GM12892 (cell line): ENCODE measurements around the gene TMCO4.

Source experiments
- DNase-seq: peaks from one replicate; pipeline ENCODE4 v3.0.0; 2011; ENCODE audit not compliant: insufficient read length
- FAIRE-seq: peaks from 2 replicates; lab custom pipeline; 2011; peaks lifted over from hg19 to GRCh38; lab: Jason Lieb, UNC
- POLR2A ChIP-seq: IDR thresholded peaks from 2 replicates; pipeline ENCODE4 v1.6.1; 2011; ENCODE audit warnings: low read depth, low read length, control low read depth
- POLR2AphosphoS5 ChIP-seq: IDR thresholded peaks from 2 replicates; pipeline ENCODE4 v1.6.1; 2011; ENCODE audit warnings: low read depth, low read length, control low read depth
- TAF1 ChIP-seq: IDR thresholded peaks from 2 replicates; pipeline ENCODE4 v1.6.1; 2011; ENCODE audit warnings: low read depth, mild to moderate bottlenecking, control low read depth, low read length, borderline replicate concordance

Gene TMCO4

DNA sequence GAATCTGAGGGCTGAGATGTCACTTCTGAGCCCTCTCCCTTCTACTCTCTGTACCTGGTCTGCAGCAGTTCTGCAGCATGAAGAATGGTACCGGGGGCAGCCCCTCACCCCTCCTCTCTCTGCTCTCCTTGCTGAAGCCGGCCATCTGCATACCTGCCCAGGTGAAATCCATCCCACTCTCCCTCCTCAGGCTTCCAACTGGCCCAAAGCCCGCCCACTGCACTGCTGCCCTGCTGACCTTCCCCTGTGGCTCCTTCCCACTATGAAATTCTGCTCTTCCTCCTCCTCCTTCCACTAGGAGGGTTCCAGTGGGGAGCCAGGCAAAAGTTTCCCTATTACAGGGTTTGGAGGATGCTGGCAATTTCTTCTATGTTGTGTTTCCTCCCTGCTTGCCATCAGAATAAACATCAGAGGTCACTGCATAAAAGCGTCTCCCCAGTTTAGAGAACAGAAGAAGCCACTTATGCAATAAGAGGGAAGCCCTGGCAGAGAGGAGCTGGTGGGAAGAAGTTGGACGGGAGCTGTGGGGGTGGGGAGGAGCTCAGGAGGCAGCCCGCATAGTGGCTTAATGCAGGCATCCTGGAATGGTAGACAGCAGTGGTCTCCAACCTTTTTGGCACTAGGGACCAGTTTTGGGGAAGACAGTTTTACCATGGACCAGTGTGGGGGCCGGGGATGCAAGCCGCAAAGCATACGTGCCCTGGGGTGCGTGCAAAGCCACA lies 30.3 kb downstream of the TMCO4 start:
- FAIRE-seq (no peak), DNase-seq (no peak)
- TF ChIP-seq POLR2A, result no peak
- TF ChIP-seq TAF1, result no peak
- TF ChIP-seq POLR2AphosphoS5, result no peak

DNA sequence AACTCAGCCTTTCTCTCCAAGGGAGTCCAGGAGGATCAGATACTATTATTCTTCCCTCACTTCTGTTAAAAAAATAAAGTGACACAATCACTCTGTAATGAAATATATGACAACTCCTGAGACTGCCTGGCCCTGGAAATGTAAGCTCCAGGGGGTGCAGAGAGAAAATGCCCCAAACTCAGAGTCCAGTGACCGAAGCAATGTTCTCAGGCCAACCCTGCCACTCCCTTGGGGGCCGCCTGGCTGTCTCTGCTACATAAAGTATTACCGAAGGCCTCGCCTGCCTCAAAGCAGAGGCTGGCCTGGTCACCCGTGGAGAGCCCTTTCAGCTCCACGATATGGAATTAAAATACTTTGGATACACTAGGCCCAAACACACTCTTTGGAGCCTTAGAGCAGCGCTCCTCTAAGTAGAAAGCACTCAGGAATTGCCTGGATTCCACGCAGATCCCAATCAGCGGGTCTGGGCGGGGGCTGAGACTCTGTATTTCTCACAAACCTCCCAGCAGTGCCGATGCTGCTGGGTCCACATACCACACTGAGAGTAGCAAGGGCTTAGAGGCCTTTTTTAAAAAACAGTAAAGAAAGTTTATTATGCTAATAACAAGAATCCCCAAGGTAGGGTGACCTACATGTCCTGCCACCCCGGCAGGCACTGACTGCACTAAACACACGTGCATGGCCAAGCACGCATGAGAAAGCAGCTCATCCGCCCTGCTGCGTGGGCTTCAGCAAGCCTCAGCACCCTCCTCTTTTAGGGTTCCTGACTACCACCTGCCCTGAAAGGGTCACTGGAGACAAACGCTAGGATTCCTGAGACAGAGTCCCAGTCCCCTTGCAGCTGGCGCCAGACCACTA lies 31.1 kb downstream of the TMCO4 start:
- DNase-seq, result no peak
- TF ChIP-seq POLR2AphosphoS5 (no peak), TAF1 (no peak), POLR2A (no peak)
- FAIRE-seq, result no peak

DNA sequence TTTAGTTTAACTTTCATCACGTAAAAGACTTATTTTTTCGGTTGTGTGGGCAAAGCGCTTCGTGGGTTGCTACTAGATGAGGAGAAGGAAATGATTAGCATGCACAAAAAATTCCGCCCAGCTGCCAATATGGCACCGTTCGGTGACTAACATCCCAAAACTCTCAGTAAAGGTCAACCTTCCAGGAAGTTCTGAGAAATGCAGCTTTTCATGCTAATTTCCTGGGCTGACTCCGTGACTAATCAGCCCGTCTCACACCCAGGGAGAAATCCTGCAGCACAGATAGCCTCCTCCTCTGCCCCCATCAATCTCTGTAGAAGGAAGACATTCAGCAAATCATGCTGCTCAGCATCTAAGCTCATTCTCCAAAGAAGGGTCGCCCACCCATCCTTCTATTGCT lies 34.1 kb downstream of the TMCO4 start:
- FAIRE-seq, result no peak
- DNase-seq, result no peak
- TF ChIP-seq TAF1 (no peak), POLR2A (no peak), POLR2AphosphoS5 (no peak)

DNA sequence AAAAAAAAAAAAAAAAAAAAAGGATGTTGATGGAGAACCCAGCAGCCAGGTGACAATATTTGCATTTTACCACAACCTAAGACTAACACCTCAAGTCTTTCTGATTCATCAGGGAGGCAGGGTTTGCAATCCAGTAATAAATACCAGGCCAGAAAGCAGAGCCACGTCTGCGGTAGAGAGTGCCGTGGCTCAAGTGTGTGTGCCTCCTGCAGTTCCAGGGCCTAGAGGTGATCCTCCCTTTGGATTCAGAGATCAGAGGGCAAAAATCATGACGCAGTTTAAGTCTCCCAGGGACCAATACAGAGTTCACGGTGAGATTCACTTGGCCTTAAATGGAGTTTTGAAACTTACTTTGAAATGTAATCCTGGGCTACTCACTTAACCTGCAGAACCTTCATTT lies 34.9 kb downstream of the TMCO4 start:
- FAIRE-seq, result no peak
- DNase-seq, result no peak
- TF ChIP-seq TAF1, result no peak
- TF ChIP-seq POLR2AphosphoS5, result no peak
- TF ChIP-seq POLR2A, result no peak

DNA sequence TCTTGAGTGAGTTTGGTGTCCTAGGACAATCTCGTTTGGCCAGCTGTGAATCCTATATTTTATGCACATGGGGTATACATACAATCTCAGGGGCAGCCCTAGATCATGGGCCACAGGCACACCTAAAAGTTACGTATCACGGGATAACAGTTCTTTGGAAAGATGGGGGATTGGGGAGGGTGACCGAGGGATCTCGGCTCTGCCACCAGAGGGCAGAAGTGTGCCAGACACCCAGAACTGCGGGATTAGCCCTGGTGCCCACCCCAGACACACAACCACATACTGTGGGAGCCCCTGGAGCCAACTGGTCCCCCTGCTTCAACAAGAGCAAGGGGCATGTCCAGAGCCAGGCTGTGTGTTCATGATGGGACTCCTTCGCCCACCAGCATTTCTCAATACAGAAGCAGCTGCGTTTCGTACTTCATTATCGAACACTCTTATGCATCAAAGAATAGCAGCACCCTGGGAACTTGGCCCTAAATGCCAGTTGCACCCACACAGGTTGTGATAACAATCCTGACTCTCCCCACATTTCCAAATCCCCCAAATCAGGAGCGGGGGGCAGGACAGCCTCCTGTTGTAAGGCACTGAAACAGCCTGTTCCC lies 37.4 kb downstream of the TMCO4 start:
- TF ChIP-seq POLR2AphosphoS5, result no peak
- DNase-seq, result peak; percentile 38
- no peak for FAIRE-seq

DNA sequence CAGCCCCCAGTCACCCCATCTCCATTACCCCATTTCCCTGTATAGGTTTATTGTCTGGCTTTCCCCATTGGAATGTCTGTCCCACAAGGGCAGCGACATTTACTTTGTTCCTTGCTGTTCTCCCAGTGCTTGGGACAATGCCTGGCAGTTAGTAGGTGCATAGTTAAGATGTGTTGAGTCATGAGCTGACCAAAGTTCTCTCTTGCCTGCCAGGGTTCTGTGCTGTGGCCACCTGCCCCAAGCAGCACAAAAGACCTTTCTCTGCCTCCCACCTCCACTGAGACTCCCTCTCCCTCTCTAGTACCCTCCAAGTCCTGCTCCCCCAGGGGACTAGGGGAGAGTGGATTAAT lies 40.0 kb downstream of the TMCO4 start:
- no peak for DNase-seq
- no peak for TF ChIP-seq POLR2A
- FAIRE-seq, result no peak

DNA sequence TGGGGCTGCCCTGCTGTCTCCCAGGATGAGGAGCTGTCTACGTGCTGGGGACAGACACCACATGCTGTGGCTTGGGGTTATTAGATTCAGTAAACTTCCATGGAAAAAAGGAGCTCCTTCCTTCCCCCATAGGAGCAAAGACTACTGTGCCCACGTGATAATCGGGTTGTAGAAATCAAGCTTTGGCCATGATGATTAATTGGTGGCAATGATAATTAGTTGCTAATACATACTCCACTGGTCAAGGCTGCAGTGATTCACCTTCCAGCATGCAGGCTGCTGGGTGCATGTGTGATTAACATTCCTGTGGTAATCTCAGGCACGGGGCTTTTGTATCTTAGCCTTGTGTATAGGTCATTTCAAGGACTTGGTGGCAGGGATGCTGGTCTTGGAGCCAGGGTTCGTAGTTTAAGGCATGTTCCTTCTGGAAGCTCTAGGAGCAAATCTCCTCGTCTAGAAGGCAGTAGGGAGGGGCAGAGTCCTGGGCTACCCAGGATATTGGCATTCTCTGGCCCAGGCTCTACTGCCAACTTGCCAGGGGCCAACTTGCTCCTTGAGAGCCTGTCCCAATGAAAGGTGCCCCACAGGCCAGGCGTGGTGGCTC lies 41.4 kb downstream of the TMCO4 start:
- no peak for DNase-seq
- TF ChIP-seq POLR2A (no peak), TAF1 (no peak), POLR2AphosphoS5 (no peak)
- FAIRE-seq, result no peak

DNA sequence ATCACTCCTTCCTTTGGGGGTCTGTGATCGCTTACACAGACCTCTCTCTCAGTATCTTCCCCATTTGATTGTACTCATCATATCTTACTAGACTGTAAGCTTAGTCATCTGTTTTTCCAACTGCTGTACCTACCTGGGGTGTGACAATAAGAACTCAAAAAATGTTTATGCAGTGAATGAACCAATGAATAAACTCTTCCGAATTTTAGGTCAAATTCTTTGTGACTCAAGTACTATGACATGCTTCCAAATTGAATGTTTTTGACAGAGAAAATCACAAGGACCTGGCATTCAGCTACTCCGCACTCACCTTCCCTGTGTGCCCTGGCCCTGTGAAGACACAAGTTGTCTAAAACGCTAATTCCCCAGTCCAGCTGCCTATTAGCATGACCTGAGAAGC lies 42.1 kb downstream of the TMCO4 start:
- FAIRE-seq, result no peak
- TF ChIP-seq POLR2AphosphoS5, result no peak
- no peak for TF ChIP-seq POLR2A
- TF ChIP-seq TAF1, result no peak
- no peak for DNase-seq

DNA sequence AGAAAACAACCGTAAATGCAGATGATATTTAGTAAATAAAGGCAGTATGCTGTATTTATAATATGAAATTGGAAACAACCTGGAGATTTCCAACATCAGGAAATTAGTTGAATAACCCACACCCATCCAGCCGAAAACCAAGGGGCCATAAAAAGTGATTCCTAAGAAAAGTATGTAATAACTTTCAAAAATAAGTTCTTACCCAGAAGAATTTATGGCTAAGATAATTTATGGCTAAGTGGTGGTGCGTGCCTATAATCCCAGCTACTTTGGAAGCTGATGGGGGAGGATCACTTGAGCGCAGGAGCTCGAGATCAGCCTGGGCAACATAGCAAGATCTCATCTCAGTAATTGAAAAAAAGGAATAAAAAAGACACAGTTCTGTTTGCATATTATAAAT lies 43.2 kb downstream of the TMCO4 start:
- FAIRE-seq, result no peak
- DNase-seq, result no peak
- no peak for TF ChIP-seq POLR2AphosphoS5

DNA sequence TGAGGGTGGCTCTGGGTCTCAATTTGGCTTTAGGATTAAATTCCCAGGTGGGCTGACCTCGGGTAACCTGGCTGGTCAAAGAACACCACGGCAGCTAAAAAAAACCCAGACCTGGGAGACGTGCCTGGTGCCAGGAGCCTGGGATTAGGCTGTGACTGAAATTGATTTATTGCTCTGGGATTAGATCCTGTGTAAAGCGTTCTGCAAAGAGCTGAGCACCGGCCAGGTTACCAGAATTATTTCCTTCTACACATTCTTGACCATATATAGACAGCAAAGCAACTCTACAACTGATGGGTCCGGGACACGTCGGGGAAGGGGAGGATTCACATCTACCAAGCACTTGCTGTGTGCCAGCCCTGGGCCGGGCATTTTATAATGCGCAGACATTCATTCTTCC lies 45.2 kb downstream of the TMCO4 start:
- DNase-seq (no peak), FAIRE-seq (no peak)
- TF ChIP-seq POLR2A, result no peak
- no peak for TF ChIP-seq POLR2AphosphoS5
- no peak for TF ChIP-seq TAF1

DNA sequence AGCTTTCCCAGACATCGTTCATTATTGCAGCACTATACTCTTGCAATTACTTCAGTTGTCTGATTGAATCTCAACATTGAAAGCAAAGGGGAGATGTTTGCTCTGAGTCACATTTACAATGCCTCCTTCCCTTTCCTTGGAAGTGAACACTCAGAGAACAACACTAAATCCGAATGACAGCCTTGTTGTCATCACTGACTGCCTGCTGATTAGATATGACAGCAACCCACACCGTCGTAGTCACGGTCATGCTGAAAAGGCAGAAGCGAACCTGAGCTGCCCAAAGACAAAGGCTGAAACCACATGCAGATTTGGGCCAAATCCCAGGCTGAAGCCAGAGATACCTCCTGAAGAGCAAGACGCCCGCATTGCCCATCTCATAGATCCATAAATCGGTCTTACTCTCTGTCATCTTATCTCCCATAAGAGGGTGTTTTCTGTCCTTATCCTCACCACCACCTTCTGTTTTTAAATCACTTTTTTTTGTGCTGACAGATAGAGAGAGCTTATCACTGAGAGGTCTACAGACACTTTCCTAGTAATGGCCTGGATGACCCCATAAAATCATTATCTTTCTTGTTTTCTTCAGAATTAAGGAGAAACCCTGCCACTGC lies 47.5 kb downstream of the TMCO4 start:
- no peak for TF ChIP-seq POLR2AphosphoS5
- no peak for TF ChIP-seq TAF1
- TF ChIP-seq POLR2A, result no peak
- FAIRE-seq (no peak), DNase-seq (no peak)
